GM19395 (cell line): ENCODE results near the gene TPD52L3.

Experiments
- ATAC-seq: cut with Tn5 transposase; IDR thresholded peaks from one replicate; pipeline ENCODE4 v1.9.1; 2021; ENCODE audit warnings: mild to moderate bottlenecking, moderate library complexity; ENCODE audit not compliant: unreplicated experiment

TPD52L3 gene

DNA sequence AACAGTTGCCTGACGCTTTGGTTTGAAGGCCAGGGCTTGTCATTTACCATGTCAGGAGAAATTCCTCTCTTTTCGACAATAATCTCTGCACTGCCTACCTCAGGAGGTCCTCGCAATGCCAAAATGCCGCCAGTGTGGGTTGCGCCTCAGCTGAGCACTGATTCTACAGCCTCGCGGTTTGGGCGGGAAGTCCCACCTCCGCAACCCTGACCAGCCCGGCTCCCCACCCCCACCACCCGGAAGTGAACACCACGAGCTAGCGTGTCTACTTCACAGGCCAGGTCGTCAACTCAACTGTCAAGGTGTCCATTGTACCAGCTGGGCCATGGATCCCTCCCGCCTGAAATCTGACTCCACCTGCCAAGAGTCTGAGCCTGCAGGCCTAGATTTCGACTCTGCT is at the start of gene TPD52L3:
TPD52L3 (plus strand) TSS at position 273 of the 400 bp plus-strand sequence. CDS start 221 bp downstream, outside the sequence.
- ATAC-seq: no peak

DNA sequence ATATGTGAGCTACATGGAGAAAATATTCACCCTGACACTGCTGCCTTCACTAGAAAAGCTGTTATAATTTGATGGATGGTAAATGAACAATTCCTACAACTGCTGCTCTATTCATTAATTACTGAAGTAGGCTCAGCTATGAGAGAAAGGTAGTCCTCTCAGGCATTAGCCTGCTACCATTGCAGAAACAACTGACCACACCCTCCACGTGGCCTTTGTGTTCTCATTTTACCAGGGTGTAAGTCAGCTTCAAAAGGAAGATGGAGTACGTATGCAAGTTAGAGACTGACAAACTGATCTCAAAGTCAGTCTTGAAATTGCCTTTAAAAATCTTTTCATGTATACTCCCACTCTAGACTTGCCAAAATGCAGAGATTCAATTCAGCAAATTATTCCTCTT is 26.3 kb upstream of the TPD52L3 start:
- ATAC-seq: no peak

DNA sequence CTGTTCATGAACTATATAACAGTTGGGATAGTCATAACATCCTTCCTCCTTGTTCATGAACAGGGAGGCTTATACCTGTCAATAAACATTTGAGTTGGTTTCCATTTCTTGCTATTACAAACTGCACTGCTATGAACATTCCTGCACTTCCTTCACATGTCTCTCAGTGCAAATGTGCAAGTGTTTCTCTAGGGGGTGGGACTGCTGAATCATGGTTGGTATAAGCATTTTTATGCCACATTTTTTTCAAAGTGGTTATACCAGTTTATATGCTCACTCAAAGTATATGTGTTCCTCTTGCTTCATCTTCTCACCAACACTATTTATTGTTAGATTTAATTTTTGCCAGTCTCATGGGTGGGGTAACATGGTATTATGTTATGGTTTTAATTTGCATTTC is 25.8 kb upstream of the TPD52L3 start:
- ATAC-seq: no peak

DNA sequence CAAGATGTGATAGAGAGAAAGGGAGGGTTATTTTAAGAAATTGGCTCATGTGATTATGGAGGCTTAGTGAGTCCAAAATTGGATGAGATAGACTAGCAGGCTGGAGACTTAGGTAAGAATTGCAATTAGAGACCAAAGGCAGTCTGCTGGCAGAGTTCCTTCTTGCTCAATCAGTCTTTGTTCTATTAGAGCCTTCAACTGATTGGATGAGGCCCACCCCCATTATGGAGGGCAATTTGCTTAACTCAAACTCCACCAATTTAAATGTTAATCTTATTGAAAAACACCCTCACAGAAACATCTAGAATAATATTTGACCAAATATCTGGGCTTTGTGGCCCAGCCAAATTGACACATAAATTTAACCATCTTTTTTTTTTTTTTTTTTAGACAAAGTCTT is 23.9 kb upstream of the TPD52L3 start:
- ATAC-seq: no peak

DNA sequence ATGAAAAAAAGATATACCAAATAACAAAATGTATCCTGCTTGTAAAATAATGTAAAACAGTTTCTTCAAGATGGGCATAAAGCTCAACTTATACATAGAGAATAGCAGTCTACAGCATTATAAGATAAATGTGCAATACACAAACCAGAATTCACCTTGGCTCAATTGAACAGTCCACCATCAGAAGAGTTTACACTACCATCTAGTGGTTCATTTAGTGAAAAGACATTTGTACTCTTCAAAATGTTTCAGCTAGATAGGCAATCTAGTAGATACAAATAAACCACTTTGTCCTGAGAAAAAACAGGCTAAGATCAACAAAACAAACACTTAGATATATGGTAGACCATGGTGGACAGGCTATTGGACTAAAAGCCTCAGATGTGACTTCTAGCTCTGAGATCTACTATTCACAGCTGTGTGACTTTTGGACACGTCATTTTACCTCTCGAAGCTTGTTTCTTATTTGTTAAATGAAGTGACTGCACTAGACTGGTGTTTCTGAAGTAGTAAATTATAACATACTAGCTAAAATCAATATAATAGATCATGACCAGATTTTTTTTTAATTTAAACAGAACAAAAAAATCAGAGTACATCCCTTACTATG is 22.1 kb upstream of the TPD52L3 start:
- no peak for ATAC-seq

DNA sequence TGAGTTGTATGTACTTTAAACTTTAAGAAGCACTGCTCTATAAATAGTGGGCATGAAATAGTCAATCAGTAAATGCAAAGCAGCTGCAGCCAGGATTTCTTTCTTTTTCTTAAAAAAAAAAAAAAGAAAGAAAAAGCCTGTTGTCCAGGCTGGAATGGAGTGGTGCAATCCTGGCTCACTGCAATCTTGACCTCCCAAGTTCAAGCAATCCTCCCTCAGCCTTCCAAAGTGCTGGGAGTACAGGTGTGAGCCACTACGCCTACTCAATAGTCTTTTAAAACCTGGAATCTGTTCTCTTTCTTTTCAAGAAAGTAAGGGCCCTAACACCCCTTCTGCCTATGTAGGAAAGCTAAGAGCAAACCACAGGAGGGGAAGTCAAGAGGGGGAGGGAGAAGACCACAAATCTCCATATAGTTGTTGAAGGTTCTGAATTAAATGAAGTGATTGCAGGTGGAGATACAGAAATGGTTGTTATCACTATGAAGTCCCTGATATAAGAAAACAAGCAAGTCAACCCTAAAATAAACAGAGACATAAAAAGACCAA is 20.6 kb upstream of the TPD52L3 start:
- no peak for ATAC-seq

DNA sequence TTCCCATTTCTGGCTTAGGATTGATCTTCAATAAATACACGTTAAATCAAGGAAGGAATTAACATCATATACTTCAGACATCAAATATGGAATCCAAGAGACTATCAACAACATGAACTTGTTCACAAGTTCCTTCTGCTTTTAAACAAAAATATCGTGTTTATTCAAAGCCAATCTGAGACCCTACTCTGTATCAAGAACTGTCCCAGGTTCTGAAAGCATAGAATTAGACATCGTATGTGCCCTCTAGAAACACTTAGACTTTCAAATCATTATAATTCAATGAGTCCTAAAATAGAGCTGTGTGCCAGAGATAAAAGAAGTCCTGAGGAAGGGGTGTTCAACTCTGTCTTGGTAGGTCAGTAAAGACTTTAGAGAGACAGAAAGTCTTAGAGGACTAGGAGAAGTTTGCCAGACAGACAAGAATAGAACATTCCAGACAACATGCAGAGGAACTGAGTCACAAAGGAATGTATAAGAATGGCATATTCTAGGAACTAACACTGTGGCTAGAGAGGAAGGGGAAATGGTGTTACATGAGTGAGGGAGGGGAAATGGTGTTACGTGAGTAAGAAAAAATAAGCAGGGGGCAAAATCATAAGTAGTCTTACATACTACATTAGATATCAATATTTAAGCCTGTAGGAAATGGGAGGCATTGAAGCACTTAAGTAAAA is 2.9 kb downstream of the TPD52L3 start:
- no peak for ATAC-seq

DNA sequence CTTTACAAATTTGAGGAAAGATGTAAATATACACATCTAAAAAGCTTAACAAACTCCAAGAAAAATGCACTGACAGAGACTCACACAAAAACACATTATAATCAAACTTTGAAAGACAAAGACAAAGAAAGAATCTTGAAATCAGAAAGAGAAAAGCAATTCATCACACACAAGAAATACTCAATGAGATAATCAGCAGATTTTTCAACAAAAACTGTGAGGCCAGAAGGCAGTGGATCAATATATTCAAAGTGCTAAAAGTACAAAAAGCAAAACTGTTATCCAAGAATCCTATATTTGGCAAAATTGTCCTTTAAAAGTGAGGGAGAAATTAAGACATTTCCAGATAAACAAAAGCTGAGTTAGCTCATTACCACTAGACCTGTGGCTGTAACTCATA is 6.1 kb downstream of the TPD52L3 start:
- no peak for ATAC-seq

DNA sequence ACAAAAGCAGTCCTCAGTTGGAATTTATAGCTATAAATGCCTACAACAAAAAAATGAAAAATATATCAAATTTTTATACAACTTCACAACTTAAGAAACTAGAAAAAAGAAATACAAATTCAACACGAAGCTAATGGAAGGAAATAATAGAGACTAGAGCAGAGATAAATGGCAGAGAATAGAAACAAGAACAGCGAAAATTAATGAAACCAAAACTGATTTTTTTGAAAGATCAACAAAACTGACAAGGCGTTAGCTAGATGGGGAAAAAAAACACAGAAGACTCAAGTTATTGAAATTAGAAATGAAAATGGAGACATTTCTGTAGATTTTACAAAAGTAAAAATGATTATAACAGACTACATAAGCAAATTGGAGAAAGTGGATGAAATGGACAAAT is 20.6 kb downstream of the TPD52L3 start:
- no peak for ATAC-seq

DNA sequence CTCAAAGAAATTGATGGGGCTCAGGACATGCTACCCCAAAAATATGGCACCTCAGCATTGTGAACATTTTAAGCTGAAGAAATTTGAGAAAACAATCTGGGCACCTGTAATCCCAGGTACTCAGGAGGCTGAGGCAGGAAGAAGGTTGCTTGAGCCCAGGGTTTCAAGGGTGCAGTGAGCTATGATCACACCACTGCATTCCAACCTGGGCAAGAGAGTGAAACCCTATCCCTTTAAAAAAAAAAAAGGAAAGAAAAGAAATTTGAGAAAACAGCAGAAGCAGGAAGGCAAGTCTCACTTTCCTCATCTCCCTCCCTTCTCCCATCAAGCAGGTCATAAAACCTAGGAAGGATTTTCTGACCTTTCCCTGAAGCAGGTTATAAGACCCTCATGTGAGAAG is 23.6 kb downstream of the TPD52L3 start:
- no peak for ATAC-seq

DNA sequence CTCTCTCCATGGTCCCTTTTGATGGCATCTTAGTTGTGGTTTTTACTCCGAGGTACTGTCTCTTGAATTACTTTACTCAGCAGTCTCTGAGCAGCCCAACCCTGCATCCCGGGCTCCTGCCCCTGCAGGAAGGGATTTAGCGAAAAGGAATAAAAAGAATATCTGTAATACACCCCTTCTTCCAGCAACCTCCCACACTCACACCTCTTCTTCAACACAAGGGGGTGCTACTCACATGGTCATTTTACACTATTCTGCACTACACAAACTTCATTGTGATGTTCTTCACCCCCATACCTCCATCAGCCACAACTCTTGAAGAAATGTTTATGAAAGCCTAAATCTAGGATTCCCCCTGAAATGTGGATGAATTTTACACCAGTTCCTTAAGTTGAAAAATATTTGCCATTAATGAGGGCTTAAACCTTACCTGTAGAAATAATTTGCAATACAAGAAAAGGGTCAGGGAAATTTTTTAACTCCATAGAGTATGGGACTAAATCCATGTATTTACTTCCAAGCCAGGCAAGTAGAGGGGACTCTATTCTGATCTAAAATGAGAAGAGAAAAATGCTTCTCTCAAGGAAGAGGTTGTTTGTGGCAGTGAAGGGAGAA is 26.0 kb downstream of the TPD52L3 start:
- ATAC-seq: peak; percentile 84

DNA sequence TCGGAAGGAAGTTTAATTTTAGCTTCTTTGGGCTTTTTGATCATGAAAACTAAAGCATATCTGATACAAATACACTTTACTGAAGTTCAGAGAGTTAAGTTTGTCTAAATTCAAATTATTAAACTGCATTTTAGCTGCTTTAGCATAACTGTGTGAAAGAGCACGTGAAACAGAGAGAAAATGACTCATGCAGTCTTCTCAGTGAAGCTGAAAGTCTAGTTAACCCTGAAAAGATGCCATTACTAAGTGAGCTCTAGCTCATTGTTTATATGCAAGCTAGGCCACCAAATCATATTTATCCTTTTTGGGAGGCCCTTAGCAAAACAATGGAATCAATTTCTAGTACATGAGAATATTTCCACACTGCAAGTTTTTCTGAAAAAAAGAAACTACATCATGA is 27.6 kb downstream of the TPD52L3 start:
- ATAC-seq: peak; percentile 59

DNA sequence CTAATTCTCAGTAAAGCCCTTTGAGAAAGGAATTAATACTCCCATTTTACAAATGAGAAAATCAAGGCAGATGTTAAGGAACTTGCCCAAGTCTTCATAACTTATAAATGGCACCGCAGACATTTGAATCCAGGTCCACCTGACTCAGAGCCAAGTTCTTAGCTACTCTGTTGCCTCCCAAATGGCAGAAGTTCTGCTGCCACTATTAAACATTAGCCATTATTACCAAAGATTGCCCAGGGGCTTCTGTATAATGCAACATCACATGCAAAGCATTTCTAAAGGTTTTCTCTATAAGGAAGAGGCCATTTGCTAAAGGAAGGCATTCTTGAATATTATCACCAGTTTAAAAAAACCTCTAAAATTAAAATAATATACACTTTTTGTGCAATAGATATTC is 28.3 kb downstream of the TPD52L3 start:
- no peak for ATAC-seq

DNA sequence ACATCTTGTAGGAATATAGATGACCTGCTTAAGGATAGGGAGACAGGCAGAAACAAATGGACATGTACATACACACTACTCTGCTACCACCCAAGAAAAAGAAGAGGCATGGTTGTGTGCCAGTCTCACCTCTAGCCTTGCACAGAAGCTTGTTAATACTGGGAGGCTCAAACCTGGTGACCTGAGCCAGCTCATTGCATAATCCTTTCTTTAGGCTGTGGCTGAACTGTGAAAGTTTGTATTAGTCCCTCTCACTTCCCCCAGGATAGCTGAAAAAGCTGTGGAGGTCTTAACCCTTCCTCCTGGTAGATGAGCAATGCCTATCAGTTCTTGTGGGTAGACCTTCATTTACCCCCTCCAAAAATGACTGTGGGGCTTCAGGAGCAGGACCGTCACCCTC is 28.7 kb downstream of the TPD52L3 start:
- ATAC-seq: no peak

DNA sequence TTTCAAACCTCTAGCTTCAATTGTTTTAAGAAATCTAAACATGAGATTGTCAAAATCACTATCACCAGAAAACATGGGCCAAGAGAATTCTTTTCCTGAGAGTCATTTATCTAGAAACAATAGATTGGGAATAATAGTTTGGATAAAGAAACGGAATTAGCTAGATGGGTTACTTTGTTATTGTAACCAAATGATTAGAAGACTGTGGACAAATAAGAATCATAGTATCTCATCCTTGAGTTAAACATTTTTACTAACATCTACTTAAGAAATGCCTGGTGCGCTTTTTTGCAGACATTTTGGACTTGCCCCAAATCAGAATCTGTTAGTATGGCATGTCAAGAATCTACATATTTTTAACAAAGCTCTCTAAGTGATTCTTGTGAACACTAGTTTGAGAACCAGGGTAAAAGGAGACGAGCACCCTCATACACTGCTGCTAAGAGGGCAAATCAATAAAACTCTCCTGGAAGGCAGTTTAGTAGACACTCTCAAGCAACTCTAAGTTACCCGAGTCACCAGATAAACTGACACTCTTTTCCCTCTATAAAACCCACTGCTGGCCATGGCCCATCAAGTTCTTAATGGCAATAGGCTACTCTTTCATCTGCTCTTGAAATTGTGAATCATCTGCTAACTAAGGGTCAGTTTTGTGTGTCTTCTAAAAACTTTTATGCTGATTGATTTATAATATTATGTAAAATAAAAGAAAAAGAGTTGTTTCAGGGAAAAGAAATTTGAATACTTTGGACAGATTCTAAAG is 39.1 kb downstream of the TPD52L3 start:
- ATAC-seq: no peak

DNA sequence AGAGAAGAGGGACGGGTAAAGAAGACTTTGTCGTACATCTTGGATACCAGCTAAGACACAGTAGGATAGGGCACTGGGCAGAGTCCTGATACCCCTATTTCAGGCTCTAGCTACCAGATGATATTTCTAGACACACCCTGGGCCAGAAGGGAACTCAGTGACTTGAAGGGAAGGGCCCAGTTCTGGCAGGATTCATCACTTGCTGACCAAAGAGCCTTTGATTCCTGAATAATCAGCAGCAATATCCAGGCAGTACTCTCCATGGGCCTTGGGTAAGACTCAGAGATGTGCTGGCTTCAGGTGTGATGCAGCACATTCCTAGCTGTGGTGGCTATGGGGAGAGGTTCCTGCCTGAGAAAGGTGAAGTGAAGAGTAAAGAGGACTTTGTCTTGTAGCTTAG is 40.7 kb downstream of the TPD52L3 start:
- no peak for ATAC-seq
